GM23248 (cell line): ENCODE measurements around the gene MAML2. TPM values are rescaled to one million over a fixed set of nuclear protein-coding genes. Genes with fewer than 3 reads are reported as not detected.

Experiments
- DNase-seq: peaks from one replicate; pipeline ENCODE4 v3.0.0-alpha.2; 2015
- H2AFZ ChIP-seq: fragments of 200-600 bp; sonication (generic); 2 replicates; pipeline ENCODE4 v1.6.1; 2016; ENCODE audit warnings: antibody characterized with exemption
- H3F3A ChIP-seq: fragments of 200-600 bp; sonication (generic); 2 replicates; pipeline ENCODE4 v1.6.1; 2016; ENCODE audit warnings: mild to moderate bottlenecking, antibody characterized with exemption, mixed run types; ENCODE audit not compliant: insufficient read depth
- H3K27ac ChIP-seq: fragments of 200-600 bp; sonication (generic); 2 replicates; pipeline ENCODE4 v1.5.1; 2016; ENCODE audit warnings: mild to moderate bottlenecking
- H3K27me3 ChIP-seq: fragments of 200-600 bp; sonication (generic); replicated peaks from 2 replicates; pipeline ENCODE4 v1.6.1; 2016; ENCODE audit warnings: mild to moderate bottlenecking; ENCODE audit not compliant: insufficient read depth
- H3K36me3 ChIP-seq: fragments of 200-600 bp; sonication (generic); 2 replicates; pipeline ENCODE4 v1.6.1; 2016; ENCODE audit warnings: low read depth, mild to moderate bottlenecking
- H3K4me1 ChIP-seq: fragments of 200-600 bp; sonication (generic); 2 replicates; pipeline ENCODE4 v1.6.1; 2016; ENCODE audit warnings: mild to moderate bottlenecking; ENCODE audit not compliant: insufficient read depth
- H3K4me2 ChIP-seq: fragments of 200-600 bp; sonication (generic); one replicate; pipeline ENCODE4 v1.6.1; 2016; ENCODE audit warnings: mild to moderate bottlenecking; ENCODE audit not compliant: unreplicated experiment
- H3K4me3 ChIP-seq: fragments of 200-600 bp; sonication (generic); 2 replicates; pipeline ENCODE4 v1.5.1; 2016; ENCODE audit warnings: mild to moderate bottlenecking
- H3K79me2 ChIP-seq: fragments of 200-600 bp; sonication (generic); 2 replicates; pipeline ENCODE4 v1.6.1; 2016; ENCODE audit warnings: mild to moderate bottlenecking; ENCODE audit not compliant: insufficient read depth
- H3K9ac ChIP-seq: fragments of 200-600 bp; sonication (generic); 2 replicates; pipeline ENCODE4 v1.6.1; 2016; ENCODE audit warnings: mild to moderate bottlenecking
- H3K9me2 ChIP-seq: fragments of 200-600 bp; sonication (generic); 2 replicates; pipeline ENCODE4 v1.6.1; 2016; ENCODE audit warnings: mixed run types, mild to moderate bottlenecking, moderate library complexity; ENCODE audit not compliant: insufficient read depth
- H3K9me3 ChIP-seq: fragments of 200-600 bp; sonication (generic); one replicate; pipeline ENCODE4 v1.6.1; 2017; ENCODE audit warnings: low read depth
- H4K20me1 ChIP-seq: fragments of 200-600 bp; sonication (generic); 2 replicates; pipeline ENCODE4 v1.6.0; 2016; ENCODE audit not compliant: insufficient read depth
- EZH2 ChIP-seq: fragments of 200-600 bp; sonication (generic); IDR thresholded peaks from 2 replicates; pipeline ENCODE4 v1.6.1; 2018; ENCODE audit warnings: antibody characterized with exemption, mild to moderate bottlenecking; ENCODE audit not compliant: insufficient read depth, poor library complexity, severe bottlenecking
- EZH2phosphoT487 ChIP-seq: fragments of 200-600 bp; sonication (generic); IDR thresholded peaks from 2 replicates; pipeline ENCODE4 v1.6.1; 2018; ENCODE audit warnings: antibody characterized with exemption, moderate library complexity, mild to moderate bottlenecking, low read depth; ENCODE audit not compliant: insufficient read depth
- WGBS, 2 experiments: methylation state at CpG; one replicate each; pipeline ENCODE4 v1.1.6; 2015 to 2017; ENCODE audit warnings: low lambda C conversion rate in 2 of 2, low coverage in 1 of 2; ENCODE audit errors: missing lambda C conversion rate in 2 of 2; 5-methylcytosine and 5-hydroxymethylcytosine counted together
- in situ Hi-C: fragments of 300-500 bp; cut with MboI; formaldehyde crosslinking; loops from 2 replicates; pipeline ENCODE4 v1.15.0; 2020
- polyA plus RNA-seq: library from polyadenylated mRNA; unstranded; fragments of >200 nt; fragmentation: Nextera tagmentation; extraction: Ambion mirVana; gene quantifications from 2 replicates; pipeline ENCODE4 v1.2.1, GENCODE V29; 2016
- total RNA-seq: library from RNA; depleted of rRNA; stranded (reverse); fragments of >200 nt; shearing (Covaris generic); gene quantifications from 2 replicates; pipeline ENCODE4 v1.2.3, GENCODE V29; 2014

The MAML2 gene
- total and polyA plus RNA-seq, 2 experiments from 2014 or later: 7.4 to 23.7 TPM

- no peaks in the 10 kb centered on the region for H3K36me3 ChIP-seq
- H3K79me2 ChIP-seq: peaks cover 93% of the 10 kb centered on the region
- H3K9me3 ChIP-seq: no peaks in the 10 kb centered on the region
- in situ Hi-C loops: no loop called here
- TF ChIP-seq EZH2: no peak
- no peak for TF ChIP-seq EZH2phosphoT487
- H3K4me1 ChIP-seq: peaks cover 48% of the 10 kb centered on the region
- WGBS, 2 experiments: 58 to 65% methylated on average over 1 of the region's 1 CpG
- peak overlapping the region; percentile 46; the same call in 1 of the 2 replicates for H3K27ac ChIP-seq
- H3K4me2 ChIP-seq: peak overlapping the region; percentile 8
- H3K9me2 ChIP-seq: no peaks in the 10 kb centered on the region
- no peak overlapping the region for H3K4me3 ChIP-seq
- no peak for DNase-seq
- no peaks in the 10 kb centered on the region for H4K20me1 ChIP-seq
- H2AFZ ChIP-seq: no peak overlapping the region
- H3K9ac ChIP-seq: 0 out of 2 replicates have a peak overlapping the region, but pooled peaks have one; percentile 3
- H3K27me3 ChIP-seq: no peaks in the 10 kb centered on the region
- peaks cover 37% of the 10 kb centered on the region for H3F3A ChIP-seq
These were observed 238.5 kb downstream of the MAML2 start for GRCh38 chr11:96104496-96104895.

- no peaks in the 10 kb centered on the region for H4K20me1 ChIP-seq
- H3K27me3 ChIP-seq: no peaks in the 10 kb centered on the region
- H3K4me3 ChIP-seq: no peak overlapping the region
- DNase-seq: no peak
- no peak overlapping the region for H3K9ac ChIP-seq
- TF ChIP-seq EZH2: no peak
- no peaks in the 10 kb centered on the region for H3K36me3 ChIP-seq
- no peaks in the 10 kb centered on the region for H3K9me2 ChIP-seq
- in situ Hi-C loops: no loop called here
- peak overlapping the region; percentile 76 for H3K27ac ChIP-seq
- WGBS, 2 experiments: 99% methylated on average over 6 of the region's 6 CpGs
- peaks cover 92% of the 10 kb centered on the region for H3K79me2 ChIP-seq
- H2AFZ ChIP-seq: no peak overlapping the region
- H3F3A ChIP-seq: peaks cover 40% of the 10 kb centered on the region
- H3K4me1 ChIP-seq: peaks cover 48% of the 10 kb centered on the region
- H3K4me2 ChIP-seq: no peak overlapping the region
- no peaks in the 10 kb centered on the region for H3K9me3 ChIP-seq
These were observed 239.3 kb downstream of the MAML2 start for GRCh38 chr11:96103721-96104120.

GRCh38 chr11:96103102-96103501 lies 239.9 kb downstream of the MAML2 start:
- Histone ChIP-seq H3K79me2 (peaks cover 92% of the 10 kb centered on the region), H3K4me3 (peak overlapping the region; percentile 22; the same call in 1 of the 2 replicates)
- in situ Hi-C loops: no loop called here

GRCh38 chr11:96102664-96103078 lies 240.3 kb downstream of the MAML2 start:
- peak; percentile 73 for DNase-seq
- H2AFZ ChIP-seq: no peak overlapping the region
- in situ Hi-C loops: no loop called here
- no peaks in the 10 kb centered on the region for H3K9me2 ChIP-seq
- peak overlapping the region; percentile 22; the same call in 1 of the 2 replicates for H3K4me3 ChIP-seq
- H3K9me3 ChIP-seq: no peaks in the 10 kb centered on the region
- peaks cover 58% of the 10 kb centered on the region for H3K4me1 ChIP-seq
- H3K27me3 ChIP-seq: no peaks in the 10 kb centered on the region
- H3K36me3 ChIP-seq: no peaks in the 10 kb centered on the region
- peaks cover 41% of the 10 kb centered on the region for H3F3A ChIP-seq
- no peaks in the 10 kb centered on the region for H4K20me1 ChIP-seq
- peak overlapping the region; percentile 50 for H3K9ac ChIP-seq
- WGBS, 2 experiments: 3 to 12% methylated on average over 2 of the region's 2 CpGs
- peaks cover 92% of the 10 kb centered on the region for H3K79me2 ChIP-seq
- TF ChIP-seq EZH2phosphoT487: no peak
- TF ChIP-seq EZH2: no peak
- peak overlapping the region; percentile 69 for H3K4me2 ChIP-seq
- peak overlapping the region; percentile 76 for H3K27ac ChIP-seq

More at GRCh38 chr11:96103102-96103501, 239.9 kb downstream of the MAML2 start:
- Histone ChIP-seq H3K27ac (peak overlapping the region; percentile 76), H3F3A (peaks cover 41% of the 10 kb centered on the region), H3K9me2 (no peaks in the 10 kb centered on the region), H3K27me3 (no peaks in the 10 kb centered on the region), H3K9ac (peak overlapping the region; percentile 50), H3K4me2 (peak overlapping the region; percentile 69), H3K36me3 (no peaks in the 10 kb centered on the region), H2AFZ (no peak overlapping the region), H3K9me3 (no peaks in the 10 kb centered on the region), H4K20me1 (no peaks in the 10 kb centered on the region), H3K4me1 (peaks cover 54% of the 10 kb centered on the region)
- WGBS, 2 experiments: 86 to 100% methylated on average over 1 of the region's 1 CpG
- TF ChIP-seq EZH2 (no peak), EZH2phosphoT487 (no peak)
- DNase-seq: peak; percentile 54
